ENCODE measurements around the gene CYBB.

DNA sequence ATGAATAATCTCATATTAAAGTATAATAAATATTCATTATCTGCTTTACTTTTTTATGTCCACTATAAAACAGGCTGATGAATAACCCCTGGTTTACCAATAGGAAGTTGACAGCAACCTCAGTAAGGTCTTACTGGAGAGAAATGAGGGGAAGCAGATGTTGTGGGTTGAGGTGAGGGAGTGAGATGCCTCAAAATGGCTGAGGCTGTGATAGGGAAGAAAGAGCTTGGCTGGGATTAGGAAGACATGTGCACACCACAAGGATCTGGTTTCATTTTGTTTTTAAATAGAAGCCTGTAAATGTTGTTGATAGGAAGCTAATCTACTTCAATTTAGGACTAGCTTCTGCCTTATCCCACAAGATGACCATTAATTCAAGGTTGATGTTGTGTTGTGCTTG is 14.4 kb upstream of the CYBB start:
- TF ChIP-seq, protein P1, sequence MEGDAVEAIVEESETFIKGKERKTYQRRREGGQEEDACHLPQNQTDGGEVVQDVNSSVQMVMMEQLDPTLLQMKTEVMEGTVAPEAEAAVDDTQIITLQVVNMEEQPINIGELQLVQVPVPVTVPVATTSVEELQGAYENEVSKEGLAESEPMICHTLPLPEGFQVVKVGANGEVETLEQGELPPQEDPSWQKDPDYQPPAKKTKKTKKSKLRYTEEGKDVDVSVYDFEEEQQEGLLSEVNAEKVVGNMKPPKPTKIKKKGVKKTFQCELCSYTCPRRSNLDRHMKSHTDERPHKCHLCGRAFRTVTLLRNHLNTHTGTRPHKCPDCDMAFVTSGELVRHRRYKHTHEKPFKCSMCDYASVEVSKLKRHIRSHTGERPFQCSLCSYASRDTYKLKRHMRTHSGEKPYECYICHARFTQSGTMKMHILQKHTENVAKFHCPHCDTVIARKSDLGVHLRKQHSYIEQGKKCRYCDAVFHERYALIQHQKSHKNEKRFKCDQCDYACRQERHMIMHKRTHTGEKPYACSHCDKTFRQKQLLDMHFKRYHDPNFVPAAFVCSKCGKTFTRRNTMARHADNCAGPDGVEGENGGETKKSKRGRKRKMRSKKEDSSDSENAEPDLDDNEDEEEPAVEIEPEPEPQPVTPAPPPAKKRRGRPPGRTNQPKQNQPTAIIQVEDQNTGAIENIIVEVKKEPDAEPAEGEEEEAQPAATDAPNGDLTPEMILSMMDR (IDR thresholded peaks at IDR 0.05): no peak
- TF ChIP-seq EP300 (IDR thresholded peaks at IDR 0.05) (no peak), POLR2AphosphoS5 (IDR thresholded peaks at IDR 0.05) (no peak)
